ENCODE results near the gene ATP1A3.

The ATP1A3 gene

DNA sequence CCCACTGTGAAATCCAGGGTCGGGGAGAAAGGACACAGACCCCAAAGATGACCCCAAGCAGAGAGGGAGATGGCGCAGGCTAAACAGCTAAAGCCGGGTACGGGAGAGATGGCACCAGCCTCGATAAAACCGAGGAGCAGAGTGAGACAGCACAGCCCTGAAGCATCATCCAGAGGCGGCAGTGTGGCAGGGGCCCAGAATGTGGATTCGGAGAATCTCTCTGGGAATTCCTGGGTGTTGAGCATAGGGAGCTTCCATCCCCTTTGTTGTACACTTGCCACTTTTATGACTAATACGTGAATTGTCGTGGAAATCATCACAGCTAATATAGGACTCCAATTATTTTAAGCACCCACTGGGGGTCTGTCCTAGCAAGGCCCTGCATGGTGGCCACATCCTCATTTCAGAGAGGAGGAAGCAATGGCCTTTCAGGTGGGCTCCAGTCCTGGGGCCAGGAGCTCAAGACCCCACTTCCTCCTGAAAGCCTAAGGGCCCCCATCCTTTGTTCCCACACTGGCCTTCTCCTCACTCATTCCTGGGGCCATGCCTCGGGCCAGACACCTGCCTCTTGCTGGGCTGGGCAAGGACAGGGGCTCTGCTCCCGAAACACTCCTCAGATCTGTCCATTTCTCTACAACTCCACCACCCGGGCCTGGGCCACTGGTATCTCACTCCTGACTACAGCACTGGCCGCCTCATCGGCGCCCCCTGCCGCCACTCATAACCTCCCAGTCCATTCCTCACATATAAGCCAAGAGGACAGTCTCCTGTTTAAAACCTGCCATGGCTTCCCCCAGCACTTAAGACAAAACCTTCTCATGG, 29.3 kb upstream of the ATP1A3 start:
- TF ChIP-seq SIN3A (IDR thresholded peaks at IDR 0.05; ENCODE audit: borderline replicate concordance, insufficient read depth, low read length) (no peak), POLR2AphosphoS5 (IDR thresholded peaks at IDR 0.05; ENCODE audit: low read depth, low read length) (no peak)
- TF ChIP-seq, protein P1, sequence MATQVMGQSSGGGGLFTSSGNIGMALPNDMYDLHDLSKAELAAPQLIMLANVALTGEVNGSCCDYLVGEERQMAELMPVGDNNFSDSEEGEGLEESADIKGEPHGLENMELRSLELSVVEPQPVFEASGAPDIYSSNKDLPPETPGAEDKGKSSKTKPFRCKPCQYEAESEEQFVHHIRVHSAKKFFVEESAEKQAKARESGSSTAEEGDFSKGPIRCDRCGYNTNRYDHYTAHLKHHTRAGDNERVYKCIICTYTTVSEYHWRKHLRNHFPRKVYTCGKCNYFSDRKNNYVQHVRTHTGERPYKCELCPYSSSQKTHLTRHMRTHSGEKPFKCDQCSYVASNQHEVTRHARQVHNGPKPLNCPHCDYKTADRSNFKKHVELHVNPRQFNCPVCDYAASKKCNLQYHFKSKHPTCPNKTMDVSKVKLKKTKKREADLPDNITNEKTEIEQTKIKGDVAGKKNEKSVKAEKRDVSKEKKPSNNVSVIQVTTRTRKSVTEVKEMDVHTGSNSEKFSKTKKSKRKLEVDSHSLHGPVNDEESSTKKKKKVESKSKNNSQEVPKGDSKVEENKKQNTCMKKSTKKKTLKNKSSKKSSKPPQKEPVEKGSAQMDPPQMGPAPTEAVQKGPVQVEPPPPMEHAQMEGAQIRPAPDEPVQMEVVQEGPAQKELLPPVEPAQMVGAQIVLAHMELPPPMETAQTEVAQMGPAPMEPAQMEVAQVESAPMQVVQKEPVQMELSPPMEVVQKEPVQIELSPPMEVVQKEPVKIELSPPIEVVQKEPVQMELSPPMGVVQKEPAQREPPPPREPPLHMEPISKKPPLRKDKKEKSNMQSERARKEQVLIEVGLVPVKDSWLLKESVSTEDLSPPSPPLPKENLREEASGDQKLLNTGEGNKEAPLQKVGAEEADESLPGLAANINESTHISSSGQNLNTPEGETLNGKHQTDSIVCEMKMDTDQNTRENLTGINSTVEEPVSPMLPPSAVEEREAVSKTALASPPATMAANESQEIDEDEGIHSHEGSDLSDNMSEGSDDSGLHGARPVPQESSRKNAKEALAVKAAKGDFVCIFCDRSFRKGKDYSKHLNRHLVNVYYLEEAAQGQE (IDR thresholded peaks at IDR 0.05; ENCODE audit: insufficient read depth in 1 of 2, low read depth in 2 of 2, low read length in 2 of 2): 0 out of 4 replicates have a peak, but pooled peaks of 1 of the 2 experiments have one; percentile 16

DNA sequence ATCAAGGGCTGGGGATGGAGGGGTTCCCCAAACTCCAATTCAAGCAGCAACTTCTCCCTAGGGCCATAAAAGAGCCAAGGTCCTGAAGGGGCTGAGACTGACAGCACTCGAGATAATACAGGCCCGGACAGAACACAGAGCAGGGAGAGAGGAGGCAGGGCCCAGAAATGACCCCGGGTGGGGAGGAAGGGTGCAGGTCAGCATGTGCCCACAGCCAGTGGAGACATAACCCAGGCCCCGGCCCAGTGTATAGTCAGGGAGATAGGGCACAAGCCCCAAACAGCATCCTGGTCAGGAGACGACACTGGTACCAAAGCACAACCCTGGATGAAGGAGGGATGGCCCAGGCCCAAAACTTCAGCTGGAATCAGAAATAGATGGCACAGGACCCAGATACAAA, 28.6 kb upstream of the ATP1A3 start:
- TF ChIP-seq POLR2AphosphoS5 (IDR thresholded peaks at IDR 0.05; ENCODE audit: low read depth, low read length): no peak
- TF ChIP-seq, protein P1 (IDR thresholded peaks at IDR 0.05; ENCODE audit: insufficient read depth in 1 of 2, low read depth in 2 of 2, low read length in 2 of 2): no peak
- TF ChIP-seq TAF1 (IDR thresholded peaks at IDR 0.05; ENCODE audit: borderline replicate concordance, insufficient read depth, low read length): no peak
- no peak for TF ChIP-seq SIN3A (IDR thresholded peaks at IDR 0.05; ENCODE audit: borderline replicate concordance, insufficient read depth, low read length)
- TF ChIP-seq FOXP2 (optimal IDR thresholded peaks at IDR 0.05; ENCODE audit: borderline replicate concordance, extremely low read depth, extremely low read length, insufficient read depth): no peak

DNA sequence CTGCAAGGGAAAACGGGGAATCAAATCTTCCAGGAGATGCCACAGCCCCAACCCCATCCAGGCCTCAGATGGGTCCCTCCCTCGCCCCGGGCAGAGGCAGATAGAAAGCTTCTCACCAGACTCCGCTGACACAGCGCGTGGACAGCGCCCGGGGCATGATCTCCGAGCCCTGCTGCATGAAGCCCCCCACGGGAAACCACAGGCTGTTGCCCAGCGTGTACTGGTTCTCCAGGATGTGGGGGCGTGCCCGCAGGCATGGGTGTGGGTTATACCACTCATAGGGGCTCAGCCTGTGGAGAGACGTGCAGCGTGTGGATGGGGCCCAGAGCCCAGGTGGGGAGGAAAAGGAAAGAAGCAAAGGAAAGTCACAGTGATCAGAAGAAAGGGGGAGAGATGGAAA, 27.2 kb upstream of the ATP1A3 start:
- TF ChIP-seq TAF1 (IDR thresholded peaks at IDR 0.05; ENCODE audit: borderline replicate concordance, insufficient read depth, low read length): no peak
- TF ChIP-seq SIN3A (IDR thresholded peaks at IDR 0.05; ENCODE audit: borderline replicate concordance, insufficient read depth, low read length): no peak
- no peak for TF ChIP-seq FOXP2 (optimal IDR thresholded peaks at IDR 0.05; ENCODE audit: borderline replicate concordance, extremely low read depth, extremely low read length, insufficient read depth)
- TF ChIP-seq, protein P1 (IDR thresholded peaks at IDR 0.05; ENCODE audit: insufficient read depth in 1 of 2, low read depth in 2 of 2, low read length in 2 of 2): no peak
- TF ChIP-seq POLR2AphosphoS5 (IDR thresholded peaks at IDR 0.05; ENCODE audit: low read depth, low read length): no peak

DNA sequence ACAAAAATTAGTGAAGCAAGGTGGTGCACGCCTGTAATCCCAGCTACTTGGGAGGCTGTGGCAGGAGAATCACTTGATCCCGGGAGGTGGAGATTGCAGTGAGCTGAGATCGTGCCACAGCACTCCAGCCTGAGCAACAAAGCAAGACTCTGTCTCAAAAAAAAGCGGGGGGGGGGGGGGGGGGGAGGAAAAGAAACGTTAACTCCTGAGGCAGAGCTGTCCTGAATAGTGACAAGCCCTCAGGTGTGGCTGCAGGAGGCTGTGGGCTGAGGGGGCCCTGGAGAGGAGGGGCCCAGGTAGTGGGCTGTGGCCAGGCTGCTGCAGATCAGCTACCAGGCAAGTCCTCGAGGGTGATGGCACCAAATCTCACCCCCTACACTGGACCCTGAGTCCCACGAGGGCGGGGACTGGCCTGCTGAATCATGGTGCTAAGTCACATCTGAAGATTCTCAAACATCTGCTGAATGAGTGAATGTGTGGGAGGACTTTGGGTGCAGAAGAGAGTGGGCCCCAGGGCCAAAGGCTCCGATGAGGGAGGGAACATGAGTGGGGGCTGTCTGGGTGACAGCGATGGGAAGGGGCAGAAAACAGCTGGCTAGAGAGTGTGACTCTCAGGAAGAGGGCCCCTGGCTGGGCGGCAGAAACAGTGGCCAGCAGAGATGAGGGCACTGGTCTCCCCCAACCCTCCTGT, 24.6 kb upstream of the ATP1A3 start:
- no peak for TF ChIP-seq FOXP2 (optimal IDR thresholded peaks at IDR 0.05; ENCODE audit: borderline replicate concordance, extremely low read depth, extremely low read length, insufficient read depth)
- TF ChIP-seq, protein P1 (IDR thresholded peaks at IDR 0.05; ENCODE audit: insufficient read depth in 1 of 2, low read depth in 2 of 2, low read length in 2 of 2): no peak
- TF ChIP-seq TAF1 (IDR thresholded peaks at IDR 0.05; ENCODE audit: borderline replicate concordance, insufficient read depth, low read length): no peak
- no peak for TF ChIP-seq POLR2AphosphoS5 (IDR thresholded peaks at IDR 0.05; ENCODE audit: low read depth, low read length)
- TF ChIP-seq SIN3A (IDR thresholded peaks at IDR 0.05; ENCODE audit: borderline replicate concordance, insufficient read depth, low read length): no peak
